ENCODE measurements around the gene CLCN3.

GRCh38 chr4:169770416-169770815 is 150.0 kb downstream of the CLCN3 start:
- no peak for TF ChIP-seq CTCF (conservative IDR thresholded peaks at IDR 0.05; ENCODE audit: low read depth, low read length)
- TF ChIP-seq EZH2 (IDR thresholded peaks at IDR 0.05; ENCODE audit: borderline replicate concordance, low read depth, low read length, poor library complexity, severe bottlenecking), result no peak
